Neutrophil (primary cell): ENCODE results near the gene AQP1.

Experiments
- H3K27ac ChIP-seq: fragments of 200-600 bp; sonication (generic); 2 replicates; pipeline ENCODE4 v1.5.1; 2016; ENCODE audit warnings: mild to moderate bottlenecking, moderate library complexity
- H3K27me3 ChIP-seq: fragments of 200-600 bp; sonication (generic); 2 replicates; pipeline ENCODE4 v1.6.0; 2016; ENCODE audit warnings: mild to moderate bottlenecking
- H3K36me3 ChIP-seq: fragments of 200-600 bp; sonication (generic); 2 replicates; pipeline ENCODE4 v1.5.1; 2017
- H3K4me1 ChIP-seq, 2 experiments: fragments of 200-600 bp in 1 of 2; sonication (generic) in 1 of 2; 1 replicate in 1 of 2; 2 replicates in 1 of 2; pipeline versions ENCODE4 v1.5.1 to v1.6.1; 2013 to 2016; ENCODE audit warnings: low read depth in 1 of 2, low read length in 1 of 2, mild to moderate bottlenecking in 1 of 2, moderate library complexity in 1 of 2; ENCODE audit not compliant: control insufficient read depth in 1 of 2, insufficient read depth in 1 of 2
- H3K4me3 ChIP-seq, 2 experiments: fragments of 200-600 bp in 1 of 2; sonication (generic) in 1 of 2; 1 replicate in 1 of 2; 2 replicates in 1 of 2; pipeline ENCODE4 v1.5.1; 2013 to 2016; ENCODE audit warnings: low read depth in 1 of 2, low read length in 1 of 2, mild to moderate bottlenecking in 1 of 2, moderate library complexity in 1 of 2
- H3K9me3 ChIP-seq: fragments of 200-600 bp; sonication (generic); 2 replicates; pipeline ENCODE4 v1.5.1; 2016
- CTCF ChIP-seq: fragments of 200-600 bp; sonication (generic); IDR thresholded peaks from 2 replicates; pipeline ENCODE4 v1.5.1; 2016; ENCODE audit warnings: antibody characterized with exemption

Gene AQP1

GRCh38 chr7:30911133-30911532, 520 bp upstream of the AQP1 start:
- Histone ChIP-seq H3K27me3 (peaks cover 12% of the 10 kb centered on the region), H3K27ac (no peak overlapping the region), H3K4me1 (no peaks in the 10 kb centered on the region), H3K4me3 (no peak overlapping the region), H3K36me3 (no peaks in the 10 kb centered on the region), H3K9me3 (no peaks in the 10 kb centered on the region)
- no peak for TF ChIP-seq CTCF

- Histone ChIP-seq H3K9me3 (no peaks in the 10 kb centered on the region), H3K4me1 (no peaks in the 10 kb centered on the region), H3K36me3 (no peaks in the 10 kb centered on the region), H3K27ac (no peak overlapping the region), H3K4me3 (no peak overlapping the region), H3K27me3 (peaks cover 12% of the 10 kb centered on the region)
- no peak for TF ChIP-seq CTCF
Observed at GRCh38 chr7:30912021-30912730, 523 bp downstream of the AQP1 start.

GRCh38 chr7:30912731-30912985, 1.0 kb downstream of the AQP1 start:
- Histone ChIP-seq H3K27me3 (peaks cover 12% of the 10 kb centered on the region), H3K4me3 (no peak overlapping the region), H3K9me3 (no peaks in the 10 kb centered on the region), H3K27ac (no peak overlapping the region), H3K4me1 (no peaks in the 10 kb centered on the region), H3K36me3 (no peaks in the 10 kb centered on the region)
- no peak for TF ChIP-seq CTCF

GRCh38 chr7:30912986-30913811, 1.5 kb downstream of the AQP1 start:
- H3K36me3 ChIP-seq, result no peaks in the 10 kb centered on the region
- H3K27ac ChIP-seq, result no peak overlapping the region
- H3K4me1 ChIP-seq, result no peaks in the 10 kb centered on the region
- H3K4me3 ChIP-seq, result no peak overlapping the region
- no peak for TF ChIP-seq CTCF
- no peaks in the 10 kb centered on the region for H3K9me3 ChIP-seq
- H3K27me3 ChIP-seq, result peaks cover 12% of the 10 kb centered on the region

- Histone ChIP-seq H3K27me3 (peaks cover 12% of the 10 kb centered on the region), H3K4me3 (no peak overlapping the region), H3K36me3 (no peaks in the 10 kb centered on the region), H3K9me3 (no peaks in the 10 kb centered on the region), H3K4me1 (no peaks in the 10 kb centered on the region), H3K27ac (no peak overlapping the region)
- TF ChIP-seq CTCF, result no peak
Observed at GRCh38 chr7:30913821-30914515, 2.3 kb downstream of the AQP1 start.
